ENCODE measurements around the gene HSPA8. TPM values are rescaled to one million over a fixed set of nuclear protein-coding genes. Genes with fewer than 3 reads are reported as not detected.

The HSPA8 gene
- polyA plus RNA-seq, 4 donors = 1,290 to 1,383 (median 1,347) TPM

- DNase-seq (ENCODE audit: low read depth in 4 of 4, low spot score in 3 of 4) = no peak
These were observed 10.8 kb downstream of the HSPA8 start for GRCh38 chr11:123051146-123051545.

- no peak for DNase-seq (ENCODE audit: low read depth in 4 of 4, low spot score in 3 of 4)
These were observed 14.0 kb downstream of the HSPA8 start for GRCh38 chr11:123047947-123048293.

- no peak for DNase-seq (ENCODE audit: low read depth in 4 of 4, low spot score in 3 of 4)
These were observed 14.5 kb downstream of the HSPA8 start for GRCh38 chr11:123047266-123047946.

GRCh38 chr11:123046473-123047259, 15.3 kb downstream of the HSPA8 start:
- DNase-seq (ENCODE audit: low read depth in 4 of 4, low spot score in 3 of 4) = no peak

- no peak for DNase-seq (ENCODE audit: low read depth in 4 of 4, low spot score in 3 of 4)
These were observed 16.8 kb downstream of the HSPA8 start for GRCh38 chr11:123045101-123045500.

- DNase-seq (ENCODE audit: low read depth in 4 of 4, low spot score in 3 of 4) = no peak
These were observed 20.8 kb downstream of the HSPA8 start for GRCh38 chr11:123041185-123041584.

GRCh38 chr11:123040111-123040432, 21.9 kb downstream of the HSPA8 start:
- no peak for DNase-seq (ENCODE audit: low read depth in 4 of 4, low spot score in 3 of 4)

- DNase-seq (ENCODE audit: low read depth in 4 of 4, low spot score in 3 of 4) = no peak
These were observed 26.1 kb downstream of the HSPA8 start for GRCh38 chr11:123035831-123036230.

GRCh38 chr11:123034597-123034996, 27.3 kb downstream of the HSPA8 start:
- no peak for DNase-seq (ENCODE audit: low read depth in 4 of 4, low spot score in 3 of 4)

GRCh38 chr11:123033895-123034294, 28.0 kb downstream of the HSPA8 start:
- DNase-seq (ENCODE audit: low read depth in 4 of 4, low spot score in 3 of 4) = no peak

GRCh38 chr11:123030517-123030916, 31.4 kb downstream of the HSPA8 start:
- DNase-seq (ENCODE audit: low read depth in 4 of 4, low spot score in 3 of 4) = no peak

GRCh38 chr11:123020968-123021367, 41.0 kb downstream of the HSPA8 start:
- no peak for DNase-seq (ENCODE audit: low read depth in 4 of 4, low spot score in 3 of 4)

- DNase-seq (ENCODE audit: low read depth in 4 of 4, low spot score in 3 of 4) = no peak
These were observed 43.2 kb downstream of the HSPA8 start for GRCh38 chr11:123018702-123019101.

GRCh38 chr11:123011510-123011909, 50.4 kb downstream of the HSPA8 start:
- no peak for DNase-seq (ENCODE audit: low read depth in 4 of 4, low spot score in 3 of 4)

Other genes with a start within 250 kb of the HSPA8 start
- under 1 TPM in 1 of 4 donors, not detected in 3; 0.04 TPM for gene CRTAM, start 223.6 kb downstream of the HSPA8 start, polyA plus RNA-seq (ENCODE audit: insufficient read length in 4 of 4)
- gene JHY, start 179.4 kb downstream of the HSPA8 start, polyA plus RNA-seq (ENCODE audit: insufficient read length in 4 of 4) = 10 to 100 TPM; 10.5 to 14.0 (median 13.1) TPM
- not detected for gene BSX, start 80.3 kb downstream of the HSPA8 start, polyA plus RNA-seq (ENCODE audit: insufficient read length in 4 of 4)
- 10 to 100 TPM; 25.2 to 42.3 (median 39.1) TPM for gene CLMP, start 133.1 kb upstream of the HSPA8 start, polyA plus RNA-seq (ENCODE audit: insufficient read length in 4 of 4)